ENCODE data around the gene MICAL2. TPM values are rescaled to one million over a fixed set of nuclear protein-coding genes. Genes with fewer than 3 reads are reported as not detected.

The MICAL2 gene
- total and polyA plus RNA-seq, 2 donors (not counting 3 experiments of a cell fraction or from before 2014, with no cell fraction given), result 67.6 to 200 TPM

- Histone ChIP-seq H3K79me2 (ENCODE audit: control insufficient read depth, insufficient read depth, low read length) (peaks cover 33% of the 10 kb centered on the region), H3K9me1 (replicated peaks; ENCODE audit: control insufficient read depth, extremely low read depth, insufficient read depth, low read length) (no peaks in the 10 kb centered on the region), H3K27ac (ENCODE audit: insufficient read depth, low read depth, low read length) (peak overlapping the region; percentile 71), H4K20me1 (replicated peaks; ENCODE audit: control insufficient read depth, extremely low read depth, insufficient read depth, low read length) (no peaks in the 10 kb centered on the region), H3K9ac (replicated peaks; ENCODE audit: extremely low read depth, insufficient read depth, low read length) (peak overlapping the region; percentile 29), H3K4me2 (ENCODE audit: insufficient read depth, low read length) (peak overlapping the region; percentile 5), H3K4me1 (ENCODE audit: control insufficient read depth, extremely low read depth, insufficient read depth, low read length) (peaks cover 60% of the 10 kb centered on the region), H3K27me3 (ENCODE audit: control insufficient read depth in 2 of 2, insufficient read depth in 2 of 2, low read length in 2 of 2) (no peaks in the 10 kb centered on the region), H3K36me3 (ENCODE audit: control insufficient read depth in 2 of 2, extremely low read depth in 1 of 2, insufficient read depth in 2 of 2, low read length in 2 of 2) (no peaks in the 10 kb centered on the region), H2AFZ (ENCODE audit: low read depth, low read length) (no peak overlapping the region), H3K9me3 (replicated peaks; ENCODE audit: control insufficient read depth, insufficient read depth, low read length) (no peaks in the 10 kb centered on the region), H3K4me3 (replicated peaks in 1 of 3; ENCODE audit: insufficient read depth in 1 of 3, low read depth in 1 of 3, low read length in 3 of 3) (no peak overlapping the region)
- ChIA-PET POLR2A (interaction anchor here (0.7 kb wide), 2 partner anchors 14 to 80 kb away, joined by 3 read pairs; no protein-coding TSS in a partner anchor), CTCF (interaction anchor here (0.6 to 2.4 kb wide), 10 partner anchors 10 to 139 kb away, joined by 3 to 13 read pairs (median 4); no protein-coding TSS in a partner anchor)
- BruUV-seq (replicated peaks), result no TSS peak
- intact Hi-C loops (cut with micrococcal nuclease) (no loop called here), dilution Hi-C loops (cut with MboI; ENCODE audit: extremely low pct_ligation_motif_present, low sequenced_read_pairs) (no loop called here)
- FAIRE-seq, result peak; percentile 75
- DNase-seq (ENCODE audit: low read depth, low spot score), result peak; percentile 81
- peak; percentile 21 for TF ChIP-seq POLR2AphosphoS5 (IDR thresholded peaks at IDR 0.05; ENCODE audit: insufficient read depth, low read depth, low read length)
- no peak for TF ChIP-seq JUN (IDR thresholded peaks at IDR 0.05; ENCODE audit: borderline replicate concordance, insufficient read depth, insufficient read length, low read depth)
- peak in 1 of 2 donors; percentile 12 for TF ChIP-seq CTCF (IDR thresholded peaks at IDR 0.05; ENCODE audit: extremely low read depth in 1 of 2, insufficient read depth in 1 of 2, low read depth in 1 of 2, low read length in 2 of 2)
Measured at GRCh38 chr11:12185914-12186313, 75.5 kb downstream of the MICAL2 start.

GRCh38 chr11:12186701-12187100 lies 76.3 kb downstream of the MICAL2 start:
- BruUV-seq (replicated peaks), result no TSS peak
- Histone ChIP-seq H3K4me2 (ENCODE audit: insufficient read depth, low read length) (no peak overlapping the region), H3K9ac (replicated peaks; ENCODE audit: extremely low read depth, insufficient read depth, low read length) (no peak overlapping the region), H3K9me1 (replicated peaks; ENCODE audit: control insufficient read depth, extremely low read depth, insufficient read depth, low read length) (no peaks in the 10 kb centered on the region), H3K27ac (ENCODE audit: insufficient read depth, low read depth, low read length) (peak overlapping the region; percentile 71), H3K79me2 (ENCODE audit: control insufficient read depth, insufficient read depth, low read length) (peaks cover 33% of the 10 kb centered on the region), H4K20me1 (replicated peaks; ENCODE audit: control insufficient read depth, extremely low read depth, insufficient read depth, low read length) (no peaks in the 10 kb centered on the region), H3K27me3 (ENCODE audit: control insufficient read depth in 2 of 2, insufficient read depth in 2 of 2, low read length in 2 of 2) (no peaks in the 10 kb centered on the region), H3K4me3 (replicated peaks in 1 of 3; ENCODE audit: insufficient read depth in 1 of 3, low read depth in 1 of 3, low read length in 3 of 3) (no peak overlapping the region), H2AFZ (ENCODE audit: low read depth, low read length) (no peak overlapping the region), H3K36me3 (ENCODE audit: control insufficient read depth in 2 of 2, extremely low read depth in 1 of 2, insufficient read depth in 2 of 2, low read length in 2 of 2) (no peaks in the 10 kb centered on the region), H3K4me1 (ENCODE audit: control insufficient read depth, extremely low read depth, insufficient read depth, low read length) (peaks cover 55% of the 10 kb centered on the region), H3K9me3 (replicated peaks; ENCODE audit: control insufficient read depth, insufficient read depth, low read length) (no peaks in the 10 kb centered on the region)
- POLR2A ChIA-PET, result no interaction called here
- intact Hi-C loops (cut with micrococcal nuclease), result no loop called here
- DNase-seq (ENCODE audit: low read depth, low spot score) (no peak), FAIRE-seq (no peak)
- CTCF ChIA-PET, result interaction anchor here (1.8 to 1.9 kb wide), 2 partner anchors 14 to 22 kb away, joined by 7 to 13 read pairs; no protein-coding TSS in a partner anchor
- no peak for TF ChIP-seq MAX (IDR thresholded peaks at IDR 0.05; ENCODE audit: insufficient read depth, insufficient read length)
- no peak for TF ChIP-seq GATA2 (IDR thresholded peaks at IDR 0.05; ENCODE audit: insufficient read depth, insufficient read length, low read depth, low read length)
- TF ChIP-seq POLR2AphosphoS5 (IDR thresholded peaks at IDR 0.05; ENCODE audit: insufficient read depth, low read depth, low read length), result no peak
- no peak for TF ChIP-seq JUN (IDR thresholded peaks at IDR 0.05; ENCODE audit: borderline replicate concordance, insufficient read depth, insufficient read length, low read depth)
- TF ChIP-seq CTCF (IDR thresholded peaks at IDR 0.05; ENCODE audit: extremely low read depth in 1 of 2, insufficient read depth in 1 of 2, low read depth in 1 of 2, low read length in 2 of 2), result no peak
- TF ChIP-seq EZH2 (IDR thresholded peaks at IDR 0.05; ENCODE audit: borderline replicate concordance, low read depth, low read length, severe bottlenecking), result no peak
- dilution Hi-C loops (cut with MboI; ENCODE audit: extremely low pct_ligation_motif_present, low sequenced_read_pairs), result no loop called here

All from endothelial cell of umbilical vein (primary cell).